Prostate gland (tissue), 2 donors: ENCODE measurements around the gene SPATA31D1.

ENCODE experiments used
- POLR2A ChIP-seq: fragments of 450-650 bp; IDR thresholded peaks from one replicate; pipeline ENCODE4 v1.6.1; 2016; ENCODE audit warnings: antibody characterized with exemption, mild to moderate bottlenecking
- POLR2AphosphoS5 ChIP-seq: sonication (generic); formaldehyde crosslinking; IDR thresholded peaks from one replicate; pipeline ENCODE4 v1.6.1; 2017; ENCODE audit warnings: antibody characterized with exemption
- TF ChIP-seq, protein P1 (sequence below), 4 experiments: fragments of 200-600 bp in 2 of 4; fragments of 450-650 bp in 2 of 4; sonication (generic) in 2 of 4; IDR thresholded peaks; 1 replicate in 3 of 4; 2 replicates in 1 of 4; pipeline ENCODE4 v1.5.1; 2016 to 2019; ENCODE audit warnings: antibody characterized with exemption in 4 of 4, mild to moderate bottlenecking in 2 of 4, moderate library complexity in 2 of 4

DNA sequence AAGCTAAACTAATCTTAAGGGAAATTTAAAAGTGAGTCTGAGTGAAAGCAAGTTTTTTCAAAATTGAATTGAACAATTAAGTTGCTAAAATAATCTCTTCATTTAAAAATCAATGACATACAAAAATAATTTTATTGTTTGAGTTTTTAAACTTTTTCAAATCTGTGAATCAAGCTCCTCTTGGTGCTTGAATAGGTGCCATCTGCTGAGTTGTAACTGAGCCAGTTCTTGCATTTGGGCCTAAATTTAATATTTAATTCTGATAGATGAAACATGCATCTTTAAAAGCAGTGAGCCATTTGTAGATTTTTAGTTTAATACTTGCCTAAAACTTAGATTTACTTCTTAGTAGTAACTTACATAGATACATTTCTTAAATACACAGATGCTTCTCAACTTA lies 31.8 kb downstream of the SPATA31D1 start:
- TF ChIP-seq POLR2A (no peak), POLR2AphosphoS5 (no peak)
- TF ChIP-seq, protein P1, sequence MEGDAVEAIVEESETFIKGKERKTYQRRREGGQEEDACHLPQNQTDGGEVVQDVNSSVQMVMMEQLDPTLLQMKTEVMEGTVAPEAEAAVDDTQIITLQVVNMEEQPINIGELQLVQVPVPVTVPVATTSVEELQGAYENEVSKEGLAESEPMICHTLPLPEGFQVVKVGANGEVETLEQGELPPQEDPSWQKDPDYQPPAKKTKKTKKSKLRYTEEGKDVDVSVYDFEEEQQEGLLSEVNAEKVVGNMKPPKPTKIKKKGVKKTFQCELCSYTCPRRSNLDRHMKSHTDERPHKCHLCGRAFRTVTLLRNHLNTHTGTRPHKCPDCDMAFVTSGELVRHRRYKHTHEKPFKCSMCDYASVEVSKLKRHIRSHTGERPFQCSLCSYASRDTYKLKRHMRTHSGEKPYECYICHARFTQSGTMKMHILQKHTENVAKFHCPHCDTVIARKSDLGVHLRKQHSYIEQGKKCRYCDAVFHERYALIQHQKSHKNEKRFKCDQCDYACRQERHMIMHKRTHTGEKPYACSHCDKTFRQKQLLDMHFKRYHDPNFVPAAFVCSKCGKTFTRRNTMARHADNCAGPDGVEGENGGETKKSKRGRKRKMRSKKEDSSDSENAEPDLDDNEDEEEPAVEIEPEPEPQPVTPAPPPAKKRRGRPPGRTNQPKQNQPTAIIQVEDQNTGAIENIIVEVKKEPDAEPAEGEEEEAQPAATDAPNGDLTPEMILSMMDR (IDR thresholded peaks at IDR 0.05), result no peak
